AG09319 (cell line): ENCODE data around the gene FOXP1.

Experiments
- DNase-seq: peaks from one replicate; pipeline ENCODE4 v3.0.0-alpha.2; 2010; ENCODE audit warnings: low read depth; ENCODE audit errors: extremely low read depth
- CTCF ChIP-seq: IDR thresholded peaks from 2 replicates; pipeline ENCODE4 v1.5.1; 2011; ENCODE audit warnings: low read depth, mild to moderate bottlenecking, inconsistent platforms, low read length, moderate library complexity

Gene FOXP1

GRCh38 chr3:71582612-71583565 is 639 bp downstream of the FOXP1 start:
- no peak for DNase-seq
- no peak for TF ChIP-seq CTCF

- DNase-seq = no peak
- no peak for TF ChIP-seq CTCF
Measured at GRCh38 chr3:71582036-71582611, 1.4 kb downstream of the FOXP1 start.

- DNase-seq = no peak
- no peak for TF ChIP-seq CTCF
Measured at GRCh38 chr3:71581457-71582035, 2.0 kb downstream of the FOXP1 start.

- TF ChIP-seq CTCF = no peak
- DNase-seq = no peak
Measured at GRCh38 chr3:71580636-71581456, 2.7 kb downstream of the FOXP1 start.

- TF ChIP-seq CTCF = no peak
- DNase-seq = no peak
Measured at GRCh38 chr3:71579935-71580406, 3.6 kb downstream of the FOXP1 start.

GRCh38 chr3:71579326-71579934 is 4.1 kb downstream of the FOXP1 start:
- no peak for TF ChIP-seq CTCF
- no peak for DNase-seq
